ENCODE results near the gene IL17B. TPM values are rescaled to one million over a fixed set of nuclear protein-coding genes. Genes with fewer than 3 reads are reported as not detected.

IL17B gene
- not detected for total RNA-seq

GRCh38 chr5:149379177-149379761 lies at the start of gene IL17B:
Gene IL17B, minus strand, starts transcription at chr5:149379292. Its CDS starts 67 bp downstream, at chr5:149379225.
- Mint-ChIP-seq H3K36me3 (no peaks in the 10 kb centered on the region), H3K27me3 (peaks cover 0 to 2% of the 10 kb centered on the region in 2 donors), H3K4me1 (ENCODE audit: low read depth in 2 of 2) (peaks cover 0 to 3% of the 10 kb centered on the region in 2 donors), H3K27ac (no peak within 1 kb of the TSS), H3K9me3 (no peaks in the 10 kb centered on the region), H3K4me3 (no peak within 1 kb of the TSS)
- DNase-seq (ENCODE audit: low spot score) (no peak), ATAC-seq (no peak)

- no peak for ATAC-seq
- no peak overlapping the region for H3K27ac Mint-ChIP-seq
- H3K36me3 Mint-ChIP-seq, result no peaks in the 10 kb centered on the region
- H3K9me3 Mint-ChIP-seq, result no peaks in the 10 kb centered on the region
- H3K4me1 Mint-ChIP-seq (ENCODE audit: low read depth in 2 of 2), result peaks cover 8 to 13% of the 10 kb centered on the region in 2 donors
- H3K27me3 Mint-ChIP-seq, result no peaks in the 10 kb centered on the region
- no peak for DNase-seq (ENCODE audit: low spot score)
- H3K4me3 Mint-ChIP-seq, result no peak overlapping the region
Measured at GRCh38 chr5:149428032-149428431, 48.9 kb upstream of the IL17B start.

- Mint-ChIP-seq H3K27ac (no peak overlapping the region), H3K4me1 (ENCODE audit: low read depth in 2 of 2) (peaks cover 8 to 13% of the 10 kb centered on the region in 2 donors), H3K9me3 (no peaks in the 10 kb centered on the region), H3K4me3 (no peak overlapping the region), H3K27me3 (no peaks in the 10 kb centered on the region), H3K36me3 (no peaks in the 10 kb centered on the region)
- DNase-seq (ENCODE audit: low spot score) (no peak), ATAC-seq (no peak)
Measured at GRCh38 chr5:149427374-149427773, 48.3 kb upstream of the IL17B start.

GRCh38 chr5:149426931-149427330 lies 47.8 kb upstream of the IL17B start:
- DNase-seq (ENCODE audit: low spot score) (no peak), ATAC-seq (no peak)
- no peak overlapping the region for H3K4me3 Mint-ChIP-seq
- H3K27ac Mint-ChIP-seq, result no peak overlapping the region
- H3K27me3 Mint-ChIP-seq, result peaks cover 0 to 3% of the 10 kb centered on the region in 2 donors
- H3K4me1 Mint-ChIP-seq (ENCODE audit: low read depth in 2 of 2), result peaks cover 8 to 13% of the 10 kb centered on the region in 2 donors
- H3K9me3 Mint-ChIP-seq, result no peaks in the 10 kb centered on the region
- H3K36me3 Mint-ChIP-seq, result no peaks in the 10 kb centered on the region

GRCh38 chr5:149425729-149426128 lies 46.6 kb upstream of the IL17B start:
- H3K4me1 Mint-ChIP-seq (ENCODE audit: low read depth in 2 of 2), result peaks cover under 1 to 8% of the 10 kb centered on the region in 2 donors
- H3K36me3 Mint-ChIP-seq, result no peaks in the 10 kb centered on the region
- no peak overlapping the region for H3K27ac Mint-ChIP-seq

GRCh38 chr5:149424371-149425315 lies 45.6 kb upstream of the IL17B start:
- Mint-ChIP-seq H3K4me3 (no peak overlapping the region), H3K36me3 (no peaks in the 10 kb centered on the region), H3K27ac (no peak overlapping the region), H3K9me3 (no peaks in the 10 kb centered on the region), H3K27me3 (peaks cover 0 to 3% of the 10 kb centered on the region in 2 donors), H3K4me1 (ENCODE audit: low read depth in 2 of 2) (peaks cover 0 to 2% of the 10 kb centered on the region in 2 donors)
- DNase-seq (ENCODE audit: low spot score) (no peak), ATAC-seq (no peak)

More at GRCh38 chr5:149425729-149426128, 46.6 kb upstream of the IL17B start:
- Mint-ChIP-seq H3K9me3 (no peaks in the 10 kb centered on the region), H3K4me3 (no peak overlapping the region), H3K27me3 (peaks cover 0 to 3% of the 10 kb centered on the region in 2 donors)
- ATAC-seq (no peak), DNase-seq (ENCODE audit: low spot score) (no peak)

- DNase-seq (ENCODE audit: low spot score) (no peak), ATAC-seq (no peak)
- no peak overlapping the region for H3K27ac Mint-ChIP-seq
- H3K4me3 Mint-ChIP-seq, result no peak overlapping the region
- H3K27me3 Mint-ChIP-seq, result peaks cover 0 to 3% of the 10 kb centered on the region in 2 donors
- H3K36me3 Mint-ChIP-seq, result no peaks in the 10 kb centered on the region
- no peaks in the 10 kb centered on the region for H3K9me3 Mint-ChIP-seq
- no peaks in the 10 kb centered on the region for H3K4me1 Mint-ChIP-seq (ENCODE audit: low read depth in 2 of 2)
Measured at GRCh38 chr5:149423794-149424268, 44.7 kb upstream of the IL17B start.

GRCh38 chr5:149423049-149423793 lies 44.1 kb upstream of the IL17B start:
- Mint-ChIP-seq H3K4me3 (no peak overlapping the region), H3K27me3 (peaks cover 0 to 3% of the 10 kb centered on the region in 2 donors), H3K36me3 (no peaks in the 10 kb centered on the region), H3K9me3 (no peaks in the 10 kb centered on the region), H3K4me1 (ENCODE audit: low read depth in 2 of 2) (no peaks in the 10 kb centered on the region), H3K27ac (no peak overlapping the region)
- ATAC-seq (no peak), DNase-seq (ENCODE audit: low spot score) (no peak)

- H3K4me1 Mint-ChIP-seq (ENCODE audit: low read depth in 2 of 2), result no peaks in the 10 kb centered on the region
- ATAC-seq (peak in 1 of 2 donors; percentile 17), DNase-seq (ENCODE audit: low spot score) (no peak)
- no peak overlapping the region for H3K27ac Mint-ChIP-seq
- peaks cover 0 to 3% of the 10 kb centered on the region in 2 donors for H3K27me3 Mint-ChIP-seq
- H3K4me3 Mint-ChIP-seq, result no peak overlapping the region
- H3K9me3 Mint-ChIP-seq, result no peaks in the 10 kb centered on the region
- no peaks in the 10 kb centered on the region for H3K36me3 Mint-ChIP-seq
Measured at GRCh38 chr5:149422366-149423048, 43.4 kb upstream of the IL17B start.

GRCh38 chr5:149421834-149422233 lies 42.7 kb upstream of the IL17B start:
- Mint-ChIP-seq H3K27ac (no peak overlapping the region), H3K27me3 (peaks cover 0 to 3% of the 10 kb centered on the region in 2 donors), H3K4me1 (ENCODE audit: low read depth in 2 of 2) (no peaks in the 10 kb centered on the region), H3K9me3 (no peaks in the 10 kb centered on the region), H3K36me3 (no peaks in the 10 kb centered on the region), H3K4me3 (no peak overlapping the region)
- ATAC-seq (no peak), DNase-seq (ENCODE audit: low spot score) (no peak)

- H3K4me1 Mint-ChIP-seq (ENCODE audit: low read depth in 2 of 2), result no peaks in the 10 kb centered on the region
- H3K4me3 Mint-ChIP-seq, result no peak overlapping the region
- H3K27ac Mint-ChIP-seq, result no peak overlapping the region
- DNase-seq (ENCODE audit: low spot score), result no peak
- peaks cover 0 to 3% of the 10 kb centered on the region in 2 donors for H3K27me3 Mint-ChIP-seq
- H3K36me3 Mint-ChIP-seq, result no peaks in the 10 kb centered on the region
- ATAC-seq, result no peak
- no peaks in the 10 kb centered on the region for H3K9me3 Mint-ChIP-seq
Measured at GRCh38 chr5:149421372-149421685, 42.2 kb upstream of the IL17B start.

GRCh38 chr5:149420545-149421371 lies 41.7 kb upstream of the IL17B start:
- peaks cover 0 to 3% of the 10 kb centered on the region in 2 donors for H3K27me3 Mint-ChIP-seq
- no peak overlapping the region for H3K4me3 Mint-ChIP-seq
- H3K27ac Mint-ChIP-seq, result no peak overlapping the region
- no peaks in the 10 kb centered on the region for H3K9me3 Mint-ChIP-seq
- no peak for DNase-seq (ENCODE audit: low spot score)
- no peak for ATAC-seq
- H3K36me3 Mint-ChIP-seq, result no peaks in the 10 kb centered on the region
- no peaks in the 10 kb centered on the region for H3K4me1 Mint-ChIP-seq (ENCODE audit: low read depth in 2 of 2)
